HEK293T (cell line): ENCODE results near the gene PSAPL1.

ENCODE experiments used
- NFRKB ChIP-seq: fragments of 450-650 bp; IDR thresholded peaks from 2 replicates; pipeline ENCODE4 v1.6.1; 2016; ENCODE audit warnings: mild to moderate bottlenecking, moderate library complexity
- SUZ12 ChIP-seq: fragments of 450-650 bp; IDR thresholded peaks from 2 replicates; pipeline ENCODE4 v1.6.1; 2016; ENCODE audit warnings: mild to moderate bottlenecking
- TARDBP ChIP-seq: fragments of 450-650 bp; IDR thresholded peaks from 2 replicates; pipeline ENCODE4 v1.6.1; 2016

DNA sequence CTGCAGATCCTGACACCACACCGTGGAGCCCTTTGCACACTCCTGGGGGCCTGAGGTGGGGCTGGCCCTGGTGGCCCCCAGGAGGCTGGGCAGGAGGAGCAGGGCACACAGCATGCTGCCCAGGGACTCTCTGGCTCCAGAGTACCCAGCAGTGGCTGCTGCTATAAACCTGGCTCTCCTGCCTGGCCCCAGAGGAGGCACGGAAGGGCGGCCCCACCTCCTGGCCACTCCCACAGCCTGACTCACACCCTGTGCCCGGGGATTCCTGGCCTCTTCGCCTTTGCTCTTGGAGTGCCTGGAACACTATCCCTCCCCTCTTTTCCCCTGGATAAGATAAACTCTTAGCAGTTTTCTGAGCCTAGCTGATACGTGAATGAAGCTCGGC, at the start of gene PSAPL1:
- no peak for TF ChIP-seq TARDBP
- TF ChIP-seq SUZ12 = no peak
- TF ChIP-seq NFRKB = no peak
